H1 (cell line): ENCODE data around the gene CCDC124. TPM values are rescaled to one million over a fixed set of nuclear protein-coding genes. Genes with fewer than 3 reads are reported as not detected.

Experiments used
- CTCF ChIA-PET: fragments of 300-600 bp; sonication (Branson Sonifier 250); formaldehyde crosslinking; loops from one replicate; lab custom pipeline; 2021; ENCODE audit not compliant: partially characterized antibody; lab: Charles Lee
- POLR2A ChIA-PET: fragments of 300-600 bp; sonication (Branson Sonifier 250); formaldehyde crosslinking; loops from one replicate; lab custom pipeline; 2021; ENCODE audit warnings: inconsistent platforms; ENCODE audit not compliant: partially characterized antibody; lab: Charles Lee
- DNase-seq, 2 experiments: peaks; one replicate each; pipeline versions ENCODE4 v3.0.0 to v3.0.0-alpha.2; 2010 to 2022; ENCODE audit warnings: low spot score in 2 of 2, low read depth in 1 of 2, mixed read lengths in 1 of 2
- FAIRE-seq: peaks from 2 replicates; lab custom pipeline; 2011; peaks lifted over from hg19 to GRCh38; lab: Jason Lieb, UNC
- H2AFZ ChIP-seq: 2 replicates; pipeline ENCODE4 v1.8.1; 2012; ENCODE audit warnings: low read length, inconsistent platforms
- H2AK5ac ChIP-seq: 2 replicates; pipeline ENCODE4 v1.6.1; 2013; ENCODE audit warnings: low read depth, low read length
- H2BK120ac ChIP-seq: replicated peaks from 2 replicates; pipeline ENCODE3; 2013; ENCODE audit warnings: low read depth, low read length, inconsistent platforms
- H2BK12ac ChIP-seq: 2 replicates; pipeline ENCODE4 v1.6.1; 2013; ENCODE audit warnings: low read depth, low read length
- H2BK15ac ChIP-seq: 2 replicates; pipeline ENCODE4 v1.6.1; 2013; ENCODE audit warnings: low read length
- H2BK20ac ChIP-seq: 2 replicates; pipeline ENCODE4 v1.6.1; 2013; ENCODE audit warnings: low read length
- H2BK5ac ChIP-seq: 2 replicates; pipeline ENCODE4 v1.6.1; 2013; ENCODE audit warnings: low read depth, low read length
- H3K14ac ChIP-seq: 2 replicates; pipeline ENCODE4 v1.6.1; 2013; ENCODE audit warnings: inconsistent platforms; ENCODE audit not compliant: insufficient read length
- H3K18ac ChIP-seq: 2 replicates; pipeline ENCODE4 v1.6.1; 2013; ENCODE audit warnings: low read length; ENCODE audit errors: extremely low read depth
- H3K23ac ChIP-seq: 2 replicates; pipeline ENCODE4 v1.6.1; 2013; ENCODE audit warnings: inconsistent platforms; ENCODE audit not compliant: insufficient read length
- H3K23me2 ChIP-seq: 2 replicates; pipeline ENCODE4 v1.6.1; 2013; ENCODE audit warnings: low read depth, low read length
- H3K27ac ChIP-seq: 2 replicates; pipeline ENCODE4 v1.6.1; 2011; ENCODE audit warnings: low read depth, low read length, inconsistent platforms
- H3K27me3 ChIP-seq, 4 experiments: replicated peaks in 1 of 4; 1 replicate in 1 of 4; 2 replicates in 3 of 4; pipeline versions ENCODE4 v1.6.1 to v1.8.1; 2011 to 2013; ENCODE audit warnings: low read length in 3 of 4, mild to moderate bottlenecking in 3 of 4, inconsistent platforms in 2 of 4, mixed read lengths in 2 of 4, moderate library complexity in 1 of 4; ENCODE audit not compliant: control insufficient read depth in 3 of 4, insufficient read depth in 3 of 4; ENCODE audit errors: extremely low read depth in 1 of 4
- H3K36me3 ChIP-seq, 4 experiments: 2 replicates each; pipeline versions ENCODE4 v1.6.1 to v1.8.1; 2011 to 2013; ENCODE audit warnings: mild to moderate bottlenecking in 4 of 4, low read length in 3 of 4, moderate library complexity in 2 of 4, control low read depth in 1 of 4, inconsistent platforms in 1 of 4; ENCODE audit not compliant: insufficient read depth in 4 of 4, control insufficient read depth in 2 of 4
- H3K4ac ChIP-seq: replicated peaks from 2 replicates; pipeline ENCODE3; 2013; ENCODE audit warnings: low read length, low read depth, mixed read lengths, inconsistent platforms; ENCODE audit not compliant: insufficient read length
- H3K4me1 ChIP-seq, 4 experiments: replicated peaks in 1 of 4; 1 replicate in 1 of 4; 2 replicates in 3 of 4; pipeline versions ENCODE4 v1.6.1 to v1.8.1; 2011 to 2013; ENCODE audit warnings: low read length in 3 of 4, inconsistent platforms in 2 of 4, mixed read lengths in 1 of 4; ENCODE audit not compliant: insufficient read depth in 4 of 4, control insufficient read depth in 3 of 4
- H3K4me2 ChIP-seq, 2 experiments: 2 replicates each; pipeline versions ENCODE4 v1.6.1 to v1.8.1; 2011 to 2013; ENCODE audit warnings: low read depth in 2 of 2, low read length in 2 of 2, control low read depth in 1 of 2, inconsistent platforms in 1 of 2, mild to moderate bottlenecking in 1 of 2; ENCODE audit not compliant: insufficient read depth in 1 of 2
- H3K4me3 ChIP-seq, 4 experiments: fragments of 200-600, 300-600 bp in 1 of 4; sonication (generic), shearing (Covaris generic), sonication (Bioruptor Twin) in 1 of 4; 2 replicates each; pipeline versions ENCODE4 v1.5.1 to v1.8.1; 2011 to 2016; ENCODE audit warnings: low read length in 4 of 4, low read depth in 3 of 4, control low read depth in 2 of 4, inconsistent platforms in 2 of 4, mild to moderate bottlenecking in 2 of 4, mixed read lengths in 1 of 4, moderate library complexity in 1 of 4; ENCODE audit not compliant: insufficient read depth in 2 of 4; ENCODE audit errors: extremely low read depth in 1 of 4
- H3K56ac ChIP-seq: replicated peaks from 2 replicates; pipeline ENCODE3; 2013; ENCODE audit warnings: low read depth, mild to moderate bottlenecking, mixed read lengths, low read length, inconsistent platforms; ENCODE audit not compliant: insufficient read length
- H3K79me1 ChIP-seq: 2 replicates; pipeline ENCODE4 v1.6.1; 2013; ENCODE audit warnings: low read depth, low read length, control low read depth
- H3K79me2 ChIP-seq, 2 experiments: 2 replicates each; pipeline versions ENCODE4 v1.6.1 to v1.8.1; 2012 to 2013; ENCODE audit warnings: low read length in 2 of 2, mild to moderate bottlenecking in 2 of 2, inconsistent platforms in 1 of 2; ENCODE audit not compliant: insufficient read depth in 2 of 2, control insufficient read depth in 1 of 2
- H3K9ac ChIP-seq, 4 experiments: replicated peaks in 1 of 4; 1 replicate in 1 of 4; 2 replicates in 3 of 4; pipeline versions ENCODE4 v1.6.1 to v1.8.1; 2011 to 2013; ENCODE audit warnings: low read depth in 3 of 4, low read length in 3 of 4, control low read depth in 2 of 4, mild to moderate bottlenecking in 2 of 4, moderate library complexity in 2 of 4, inconsistent platforms in 1 of 4; ENCODE audit errors: extremely low read depth in 1 of 4
- H3K9me3 ChIP-seq, 2 experiments: 2 replicates each; pipeline versions ENCODE4 v1.6.1 to v1.8.1; 2012 to 2013; ENCODE audit warnings: mild to moderate bottlenecking in 2 of 2, moderate library complexity in 2 of 2, control low read depth in 1 of 2, inconsistent platforms in 1 of 2, low read depth in 1 of 2, low read length in 1 of 2, mixed read lengths in 1 of 2; ENCODE audit not compliant: insufficient read depth in 2 of 2
- H4K20me1 ChIP-seq, 2 experiments: replicated peaks in 1 of 2; 2 replicates each; pipeline versions ENCODE3 to v1.8.1; 2011 to 2013; ENCODE audit warnings: inconsistent platforms in 2 of 2, low read length in 2 of 2, mild to moderate bottlenecking in 1 of 2; ENCODE audit not compliant: insufficient read depth in 2 of 2, control insufficient read depth in 1 of 2
- H4K5ac ChIP-seq: 2 replicates; pipeline ENCODE4 v1.6.1; 2013; ENCODE audit warnings: low read length, low read depth, mixed read lengths, inconsistent platforms; ENCODE audit not compliant: insufficient read length
- H4K8ac ChIP-seq: 2 replicates; pipeline ENCODE4 v1.8.0; 2013; ENCODE audit warnings: mild to moderate bottlenecking, moderate library complexity, low read length, inconsistent platforms; ENCODE audit not compliant: insufficient read depth; ENCODE audit errors: extremely low read depth
- H4K91ac ChIP-seq: replicated peaks from 2 replicates; pipeline ENCODE3; 2013; ENCODE audit warnings: low read length, mixed read lengths, inconsistent platforms; ENCODE audit not compliant: insufficient read length
- CHD1 ChIP-seq: IDR thresholded peaks from 2 replicates; pipeline ENCODE4 v1.6.1; 2012; ENCODE audit warnings: low read depth, low read length, improper control_type of control experiment
- WGBS, 2 experiments: shearing (Covaris generic) in 1 of 2; methylation state at CpG; one replicate each; pipeline versions ENCODE4 v1.1.6 to v1.1.7; 2013 to 2015; ENCODE audit warnings: low lambda C conversion rate in 2 of 2, mixed read lengths in 2 of 2, inconsistent platforms in 1 of 2, low coverage in 1 of 2, missing lambda C conversion rate in 1 of 2; ENCODE audit not compliant: insufficient replicate concordance in 2 of 2, insufficient coverage in 1 of 2, insufficient read length in 1 of 2; ENCODE audit errors: extremely low coverage in 1 of 2, missing lambda C conversion rate in 1 of 2; 5-methylcytosine and 5-hydroxymethylcytosine counted together
- polyA plus RNA-seq, 7 experiments: library from polyadenylated mRNA; depleted of rRNA in 3 of 7; stranded (reverse) in 5 of 7; unstranded in 2 of 7; fragments of >200 nt in 5 of 7; fragments of 200-250 nt in 2 of 7; gene quantifications; 1 replicate in 5 of 7; 2 replicates in 1 of 7; 4 replicates in 1 of 7; pipeline versions ENCODE4 v1.2.1 to v1.2.3, GENCODE V29; 2011 to 2013; ENCODE audit warnings: missing spikeins in 2 of 7, mixed read lengths in 2 of 7
- total RNA-seq: library from RNA; stranded (reverse); fragmentation: NEBNext Ultra II Directional; extraction: Animal tissue kit (Norgen Biotek cat#: 25700); gene quantifications from 2 replicates; pipeline ENCODE4 v1.2.1, GENCODE V29; 2021

The CCDC124 gene
- total and polyA plus RNA-seq, 2 of the 8 experiments (the other 6 are each of a cell fraction or from before 2014, with no cell fraction given): 95.2 to 103 TPM

DNA sequence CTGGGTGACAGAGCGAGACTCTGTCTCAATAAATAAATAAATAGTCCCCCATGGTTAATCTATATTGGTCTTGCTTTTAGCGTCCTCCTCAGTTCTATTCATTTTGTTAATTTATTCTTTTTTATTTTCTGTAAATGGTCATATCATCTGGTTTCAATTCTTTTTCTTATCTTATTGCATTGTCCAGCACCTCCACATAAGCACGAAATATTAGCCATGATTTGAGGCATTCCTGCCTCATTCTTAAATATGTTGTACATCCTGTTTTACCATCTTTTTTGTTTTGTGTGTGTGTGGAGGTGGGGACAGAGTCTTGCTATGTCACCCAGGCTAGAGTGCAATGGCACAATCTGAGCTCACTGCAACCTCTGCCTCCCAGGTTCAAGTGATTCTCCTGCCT is 24.6 kb upstream of the CCDC124 start:
- no peaks in the 10 kb centered on the region for H3K79me1 ChIP-seq
- CTCF ChIA-PET: interaction anchor here (0.6 kb wide), 1 partner anchor 1008 kb away, joined by 3 read pairs; no protein-coding TSS in a partner anchor
- no peak overlapping the region for H3K27ac ChIP-seq
- H3K23me2 ChIP-seq: no peaks in the 10 kb centered on the region
- DNase-seq (no peak), FAIRE-seq (no peak)
- WGBS, 2 experiments: 91% methylated on average over 3 of the region's 3 CpGs; no CpG with 5 or more reads in 1 of the 2 experiments
- H4K20me1 ChIP-seq: no peaks in the 10 kb centered on the region
- H4K5ac ChIP-seq: no peak overlapping the region
- H3K27me3 ChIP-seq: no peaks in the 10 kb centered on the region
- no peak for TF ChIP-seq CHD1
- H2BK15ac ChIP-seq: no peak overlapping the region
- H2BK20ac ChIP-seq: no peak overlapping the region
- no peak overlapping the region for H3K4ac ChIP-seq
- H3K4me2 ChIP-seq: no peak overlapping the region
- no peak overlapping the region for H4K91ac ChIP-seq
- peaks cover 7 to 11% of the 10 kb centered on the region in 2 experiments; a peak in 3 of 4 replicates for H3K9me3 ChIP-seq
- no peak overlapping the region for H3K9ac ChIP-seq
- H3K56ac ChIP-seq: no peak overlapping the region
- no peak overlapping the region for H2AK5ac ChIP-seq
- peaks cover 0 to 2% (median 0%) of the 10 kb centered on the region in 4 experiments; a peak in 3 of 7 replicates for H3K4me1 ChIP-seq
- H3K18ac ChIP-seq: no peak overlapping the region
- H3K14ac ChIP-seq: no peak overlapping the region
- no peak overlapping the region for H2AFZ ChIP-seq
- H2BK120ac ChIP-seq: no peak overlapping the region
- H2BK5ac ChIP-seq: no peak overlapping the region
- H4K8ac ChIP-seq: no peak overlapping the region
- H2BK12ac ChIP-seq: no peak overlapping the region
- no peak overlapping the region for H3K4me3 ChIP-seq
- no peaks in the 10 kb centered on the region for H3K36me3 ChIP-seq
- H3K23ac ChIP-seq: no peak overlapping the region
- POLR2A ChIA-PET: interaction anchor here (0.6 to 2.3 kb wide), 2 partner anchors 24 to 103 kb away, joined by 3 to 9 read pairs; partner anchors contain the start of gene CCDC124
- no peaks in the 10 kb centered on the region for H3K79me2 ChIP-seq
